HG03439 (cell line): ENCODE measurements around the gene PNP.

Experiments used
- ATAC-seq: cut with Tn5 transposase; IDR thresholded peaks from one replicate; pipeline ENCODE4 v1.9.1; 2021; ENCODE audit warnings: mild to moderate bottlenecking, moderate library complexity; ENCODE audit not compliant: unreplicated experiment

Gene PNP

DNA sequence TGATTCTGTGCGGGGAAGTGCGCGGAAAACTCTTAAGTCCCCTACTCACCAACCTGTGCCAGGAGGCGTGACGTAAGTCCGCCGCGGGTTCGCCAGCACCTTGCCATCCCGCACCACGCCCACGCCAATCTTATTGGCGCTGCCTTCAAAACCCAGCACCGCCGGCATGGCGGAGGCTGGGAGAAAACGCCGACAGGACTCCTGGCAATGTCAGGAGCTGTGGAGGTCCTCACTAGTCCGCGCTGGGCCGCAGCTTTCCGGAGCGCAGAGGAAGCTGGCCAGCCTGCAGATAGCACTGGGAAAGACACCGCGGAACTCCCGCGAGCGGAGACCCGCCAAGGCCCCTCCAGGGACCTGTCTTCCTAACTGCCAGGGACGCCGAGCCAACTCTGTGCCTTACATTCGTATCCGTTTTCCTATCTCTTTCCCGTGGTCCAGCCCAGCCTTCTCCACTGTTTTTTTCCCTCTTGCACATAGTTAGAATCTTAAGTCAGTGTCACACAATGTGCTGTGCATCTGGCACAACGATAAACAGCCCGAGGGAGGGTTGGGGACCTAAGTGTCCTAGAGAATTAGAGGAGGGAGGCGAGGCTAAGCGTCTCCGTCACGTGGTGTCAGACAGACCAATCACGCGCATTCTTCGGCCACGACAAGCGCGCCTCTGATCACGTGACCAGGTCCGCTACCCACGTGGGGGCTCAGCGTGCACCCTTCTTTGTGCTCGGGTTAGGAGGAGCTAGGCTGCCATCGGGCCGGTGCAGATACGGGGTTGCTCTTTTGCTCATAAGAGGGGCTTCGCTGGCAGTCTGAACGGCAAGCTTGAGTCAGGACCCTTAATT lies 14.5 kb upstream of the PNP start, which contains the start of the genes APEX1 and OSGEP:
TSS of gene APEX1 (plus strand) at position 711 of the 839 bp plus-strand sequence. CDS start 420 bp downstream, outside the sequence.
TSS of gene OSGEP (minus strand) at position 297 of the 839 bp plus-strand sequence. CDS start at position 168, 129 bp downstream.
- peak; percentile 88 for ATAC-seq

- peak; percentile 47 for ATAC-seq
These were observed 13.6 kb upstream of the PNP start for GRCh38 chr14:20455355-20456300.

GRCh38 chr14:20456971-20457370 lies 12.2 kb upstream of the PNP start:
- no peak for ATAC-seq

DNA sequence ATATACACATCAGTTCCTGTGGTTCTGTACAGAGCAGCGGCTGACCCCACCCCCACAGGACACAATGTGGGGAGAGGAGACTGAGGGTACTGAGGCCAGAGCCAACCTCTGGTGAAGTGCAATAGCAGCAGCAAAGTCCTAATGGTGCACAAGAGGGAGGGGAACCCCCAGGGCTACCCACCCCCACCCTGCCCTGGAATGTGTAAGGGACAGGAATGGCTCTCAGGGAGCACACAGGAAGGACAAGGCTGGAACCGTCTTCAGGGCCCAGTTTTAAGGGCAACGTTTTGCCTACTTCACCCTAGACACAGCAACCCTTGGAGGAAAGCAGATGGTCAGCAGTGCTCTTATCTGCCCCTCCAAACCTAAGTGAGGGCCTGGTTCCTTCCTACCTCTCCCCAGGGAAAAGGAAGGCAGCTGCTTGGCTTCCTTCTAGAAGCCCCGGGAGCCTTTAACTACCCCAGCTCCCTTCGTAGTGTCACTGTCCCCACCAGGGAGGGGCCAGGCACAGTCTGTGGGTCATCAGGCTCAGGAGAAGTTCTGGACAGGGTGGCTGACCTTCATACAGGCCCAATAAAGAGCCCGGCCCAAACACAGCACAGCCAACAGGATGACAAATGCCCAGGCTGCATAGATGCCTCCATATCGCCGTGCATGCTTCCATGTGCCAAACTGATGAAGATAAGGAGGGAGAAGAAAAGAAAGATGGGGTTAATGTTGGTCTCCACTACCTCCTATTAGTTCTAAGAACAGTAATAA lies 11.0 kb upstream of the PNP start:
- ATAC-seq: no peak

- ATAC-seq: peak; percentile 5
These were observed 8.6 kb upstream of the PNP start for GRCh38 chr14:20460458-20461224.

- peak; percentile 94 for ATAC-seq
These were observed 7.7 kb upstream of the PNP start, which contains the start of gene PIP4P1 for GRCh38 chr14:20461225-20462141. Gene PIP4P1 (minus strand): TSS chr14:20461434. CDS start chr14:20461325, 109 bp downstream.

DNA sequence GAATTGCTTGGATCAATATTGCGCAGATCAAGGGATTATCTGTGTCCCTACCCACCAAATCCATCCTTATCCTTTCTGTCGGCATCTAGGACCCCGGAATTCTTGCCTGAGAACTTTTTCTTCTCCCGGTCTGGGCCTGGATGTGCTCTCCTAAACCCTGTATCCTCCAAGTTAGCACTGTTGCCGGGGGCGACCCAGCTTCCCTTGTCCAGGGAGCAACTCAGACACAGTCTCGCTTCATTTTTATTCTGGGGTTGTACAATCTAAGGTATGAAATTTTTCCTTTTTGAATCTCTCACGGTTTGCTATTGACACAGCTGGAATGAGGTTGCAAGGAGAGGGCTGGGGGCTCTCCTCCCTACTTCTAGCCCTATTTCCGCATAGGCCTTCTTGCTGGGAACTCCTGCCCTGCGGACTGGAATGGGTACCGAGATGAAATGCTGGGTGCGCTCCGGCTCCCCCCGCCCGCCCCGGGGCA lies 403 bp upstream of the PNP start:
- peak; percentile 5 for ATAC-seq

GRCh38 chr14:20469890-20470602 lies 840 bp downstream of the PNP start:
- ATAC-seq: peak; percentile 28

- ATAC-seq: no peak
These were observed 1.3 kb downstream of the PNP start for GRCh38 chr14:20470603-20470901.

GRCh38 chr14:20472536-20473169 lies 3.4 kb downstream of the PNP start:
- ATAC-seq: no peak

GRCh38 chr14:20476776-20477175 lies 7.6 kb downstream of the PNP start:
- no peak for ATAC-seq

- no peak for ATAC-seq
These were observed 8.1 kb downstream of the PNP start for GRCh38 chr14:20477211-20477876.

DNA sequence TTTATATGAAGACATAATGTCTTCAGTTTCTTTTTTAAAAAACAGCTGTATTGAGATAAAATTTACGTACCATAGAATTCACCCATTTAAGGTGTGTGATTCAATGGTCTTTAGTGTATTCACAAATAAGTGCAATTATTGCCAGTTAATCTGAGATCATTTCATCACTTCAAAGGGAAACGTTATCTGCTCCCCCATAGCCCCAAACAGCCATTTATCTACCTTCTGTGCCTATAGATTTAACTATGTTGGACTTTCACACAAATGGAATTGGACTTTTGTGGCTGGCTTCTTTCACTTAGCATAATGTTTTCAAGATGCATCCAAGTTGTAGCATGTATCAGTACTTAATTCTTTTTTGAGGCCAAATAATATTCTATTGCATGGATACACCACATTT lies 9.7 kb downstream of the PNP start:
- ATAC-seq: no peak

- ATAC-seq: no peak
These were observed 13.2 kb downstream of the PNP start for GRCh38 chr14:20482382-20482781.

- ATAC-seq: no peak
These were observed 16.7 kb downstream of the PNP start for GRCh38 chr14:20485900-20486299.

DNA sequence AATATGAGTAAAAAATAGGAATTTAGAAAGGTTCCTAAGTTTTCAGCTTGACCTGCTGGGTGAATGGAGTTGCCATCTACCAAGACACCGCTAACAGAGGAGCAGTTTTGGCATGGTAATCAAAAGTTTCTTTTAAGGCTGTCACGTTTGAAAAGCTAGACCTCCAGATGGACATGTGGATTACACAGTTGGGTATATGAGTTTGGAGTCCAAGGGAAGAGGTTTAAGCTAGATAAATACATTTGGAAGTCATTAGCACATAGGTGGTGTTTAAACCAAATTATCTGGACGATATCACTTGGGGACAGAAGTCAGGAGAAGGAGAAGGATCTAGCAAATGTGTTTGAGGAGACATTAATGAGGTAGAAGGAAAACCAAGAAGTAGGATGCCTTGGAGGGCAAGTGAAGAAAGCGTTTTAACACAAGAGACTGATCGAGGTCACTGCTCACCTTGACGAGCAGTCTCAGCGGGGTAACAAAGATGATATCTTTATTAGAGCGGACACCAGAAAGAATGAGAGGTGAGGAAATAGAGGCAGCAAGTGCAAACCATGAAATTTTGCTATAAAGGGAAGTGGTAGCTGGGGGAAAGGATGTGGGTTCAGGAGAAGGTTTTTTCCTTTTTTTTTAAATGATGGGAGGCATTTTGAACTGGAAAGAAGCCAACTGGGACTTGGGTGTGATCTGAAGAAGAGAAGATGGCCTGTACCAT lies 17.6 kb downstream of the PNP start:
- ATAC-seq: no peak

DNA sequence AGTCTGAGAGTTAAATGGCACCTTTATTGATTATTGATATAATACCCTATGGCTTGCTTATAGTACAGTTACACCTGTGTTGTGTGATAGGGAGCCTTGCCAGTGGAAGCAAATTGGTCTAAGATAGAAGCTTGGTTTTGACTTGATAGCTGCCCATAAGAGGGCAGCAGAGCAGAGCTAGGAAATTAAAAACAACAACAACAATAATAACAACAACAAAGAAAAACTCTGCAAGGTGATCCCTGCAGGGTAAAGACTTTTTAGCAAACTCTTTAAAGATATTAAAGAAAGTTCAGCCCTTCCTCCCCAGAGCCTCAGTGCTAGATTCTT lies 18.2 kb downstream of the PNP start:
- no peak for ATAC-seq
